A549 (cell line): ENCODE measurements around the gene HIPK1. TPM values are rescaled to one million over a fixed set of nuclear protein-coding genes. Genes with fewer than 3 reads are reported as not detected.

Source experiments
- ATAC-seq, 2 experiments: fragments of 200-7000 bp in 1 of 2; fragments of >200 bp in 1 of 2; cut with Nextera tagmentation in 1 of 2; cut with Tn5 transposase in 1 of 2; 3 replicates each; pipeline versions ENCODE4 v1.8.0 to v1.9.1; 2018 to 2020; ENCODE audit warnings: mild to moderate bottlenecking in 1 of 2, moderate library complexity in 1 of 2
- CTCF ChIA-PET: fragments of 300-600 bp; sonication (Branson Sonifier 250); formaldehyde crosslinking; extraction: SDS; loops from one replicate; lab custom pipeline; 2021; ENCODE audit warnings: antibody characterized with exemption, inconsistent platforms; lab: Yijun Ruan, JAX
- POLR2A ChIA-PET: fragments of 350-600 bp; formaldehyde crosslinking; extraction: SDS; loops from one replicate; lab custom pipeline; 2021; ENCODE audit warnings: antibody characterized with exemption, inconsistent platforms; lab: Yijun Ruan, JAX
- DNase-seq, 2 experiments: peaks; one replicate each; pipeline versions ENCODE4 v3.0.0 to v3.0.0-alpha.2; 2011 to 2016; ENCODE audit warnings: low read depth in 1 of 2, low spot score in 1 of 2
- FAIRE-seq: peaks from 2 replicates; lab custom pipeline; 2011; peaks lifted over from hg19 to GRCh38; lab: Jason Lieb, UNC
- H3K27ac ChIP-seq, 2 experiments: fragments of >200 bp; sonication (Bioruptor Twin); formaldehyde crosslinking; 3 replicates each; pipeline ENCODE4 v1.5.1; 2016 to 2017
- H3K4me1 ChIP-seq: fragments of >200 bp; sonication (Bioruptor Twin); formaldehyde crosslinking; 3 replicates; pipeline ENCODE4 v1.6.1; 2016
- H3K4me2 ChIP-seq: fragments of >200 bp; sonication (Bioruptor Twin); formaldehyde crosslinking; 3 replicates; pipeline ENCODE4 v1.6.1; 2016
- H3K4me3 ChIP-seq: fragments of >200 bp; sonication (Bioruptor Twin); formaldehyde crosslinking; 3 replicates; pipeline ENCODE4 v1.5.1; 2016
- H3K9me3 ChIP-seq: fragments of >200 bp; sonication (Bioruptor Twin); formaldehyde crosslinking; 3 replicates; pipeline ENCODE4 v1.6.1; 2016
- CBX8 ChIP-seq: fragments of 200-600 bp; sonication (generic); IDR thresholded peaks from 2 replicates; pipeline ENCODE4 v1.6.1; 2016
- CEBPB ChIP-seq, 2 experiments: fragments of >200 bp in 1 of 2; sonication (Bioruptor Twin) in 1 of 2; formaldehyde crosslinking in 1 of 2; IDR thresholded peaks; 2 replicates each; pipeline ENCODE4 v1.6.1; 2012 to 2016
- CHD2 ChIP-seq: fragments of 150-350 bp; IDR thresholded peaks from 2 replicates; pipeline ENCODE4 v1.6.1; 2014; ENCODE audit warnings: low read length; ENCODE audit not compliant: partially characterized antibody
- CHD4 ChIP-seq: fragments of 200-600 bp; sonication (generic); IDR thresholded peaks from 2 replicates; pipeline ENCODE4 v1.6.1; 2016; ENCODE audit warnings: antibody characterized with exemption, mild to moderate bottlenecking, borderline replicate concordance
- FOSL2 ChIP-seq, 2 experiments: fragments of 450-650 bp in 1 of 2; fragments of >200 bp in 1 of 2; sonication (Bioruptor Twin) in 1 of 2; formaldehyde crosslinking; IDR thresholded peaks; 2 replicates each; pipeline versions ENCODE4 v1.5.0 to v1.6.1; 2016 to 2020; ENCODE audit warnings: mild to moderate bottlenecking in 1 of 2, moderate library complexity in 1 of 2
- GATA3 ChIP-seq: IDR thresholded peaks from 2 replicates; pipeline ENCODE4 v1.6.1; 2012; ENCODE audit warnings: borderline replicate concordance
- HDAC2 ChIP-seq: fragments of 200-600 bp; sonication (generic); IDR thresholded peaks from 2 replicates; pipeline ENCODE4 v1.6.1; 2016
- HOXA7 ChIP-seq: fragments of 250-450 bp; sonication (Bioruptor Pico); IDR thresholded peaks from 2 replicates; pipeline ENCODE4 v1.5.0; 2020; ENCODE audit warnings: mild to moderate bottlenecking, moderate library complexity
- KDM1A ChIP-seq: fragments of 200-600 bp; sonication (generic); IDR thresholded peaks from 2 replicates; pipeline ENCODE4 v1.6.1; 2016; ENCODE audit warnings: low read depth, mild to moderate bottlenecking
- KDM5A ChIP-seq: fragments of 200-600 bp; sonication (generic); IDR thresholded peaks from 2 replicates; pipeline ENCODE4 v1.6.1; 2016; ENCODE audit warnings: antibody characterized with exemption, mild to moderate bottlenecking
- POLR2A ChIP-seq: IDR thresholded peaks from 2 replicates; pipeline ENCODE4 v1.6.1; 2012; ENCODE audit warnings: mild to moderate bottlenecking, low read length
- RARB ChIP-seq: fragments of 250-450 bp; sonication (Bioruptor Pico); IDR thresholded peaks from 2 replicates; pipeline ENCODE4 v1.8.0; 2021; ENCODE audit warnings: mild to moderate bottlenecking, moderate library complexity
- RNF2 ChIP-seq: fragments of 200-600 bp; sonication (generic); IDR thresholded peaks from 2 replicates; pipeline ENCODE4 v1.6.1; 2016; ENCODE audit warnings: low read depth, mild to moderate bottlenecking, antibody characterized with exemption, moderate library complexity, borderline replicate concordance
- ZC3H11A ChIP-seq: fragments of 450-650 bp; IDR thresholded peaks from 2 replicates; pipeline ENCODE4 v1.6.1; 2014; ENCODE audit warnings: antibody characterized with exemption, mild to moderate bottlenecking
- WGBS: methylation state at CpG from one replicate; pipeline ENCODE4 v1.1.6; 2017; ENCODE audit errors: missing lambda C conversion rate; 5-methylcytosine and 5-hydroxymethylcytosine counted together
- polyA plus RNA-seq, 4 experiments: library from polyadenylated mRNA; depleted of rRNA in 3 of 4; stranded (reverse); fragments of >200 nt; fragmentation: RNase III in 1 of 4; extraction: RNeasy Plus Mini Kit Qiagen cat#74134 plus additional on column Dnase treatment in 1 of 4; gene quantifications; 2 replicates in 3 of 4; 3 replicates in 1 of 4; pipeline ENCODE4 v1.2.3, GENCODE V29; 2011 to 2017
- TF ChIP-seq, protein P1 (sequence below): fragments of 250-450 bp; sonication (Bioruptor Pico); IDR thresholded peaks from 2 replicates; pipeline ENCODE4 v1.5.0; 2021; ENCODE audit warnings: mild to moderate bottlenecking, moderate library complexity, borderline replicate concordance
- TF ChIP-seq, protein P2 (sequence below): IDR thresholded peaks from 2 replicates; pipeline ENCODE4 v1.6.1; 2012
- TF ChIP-seq, protein P3 (sequence below): fragments of 250-450 bp; sonication (Bioruptor Pico); IDR thresholded peaks from 2 replicates; pipeline ENCODE4 v1.5.0; 2020; ENCODE audit warnings: low read depth, mild to moderate bottlenecking, moderate library complexity
- TF ChIP-seq, protein P4 (sequence below): fragments of 450-650 bp; IDR thresholded peaks from 2 replicates; pipeline ENCODE4 v1.6.1; 2014; ENCODE audit warnings: antibody characterized with exemption
- TF ChIP-seq, protein P5 (sequence below): fragments of >200 bp; sonication (Bioruptor Twin); formaldehyde crosslinking; IDR thresholded peaks from 3 replicates; pipeline ENCODE4 v1.5.1; 2016

HIPK1 gene
- polyA plus RNA-seq, 2 of the 4 experiments (the other 2 are of a cell fraction), result 11.3 to 27.4 TPM

DNA sequence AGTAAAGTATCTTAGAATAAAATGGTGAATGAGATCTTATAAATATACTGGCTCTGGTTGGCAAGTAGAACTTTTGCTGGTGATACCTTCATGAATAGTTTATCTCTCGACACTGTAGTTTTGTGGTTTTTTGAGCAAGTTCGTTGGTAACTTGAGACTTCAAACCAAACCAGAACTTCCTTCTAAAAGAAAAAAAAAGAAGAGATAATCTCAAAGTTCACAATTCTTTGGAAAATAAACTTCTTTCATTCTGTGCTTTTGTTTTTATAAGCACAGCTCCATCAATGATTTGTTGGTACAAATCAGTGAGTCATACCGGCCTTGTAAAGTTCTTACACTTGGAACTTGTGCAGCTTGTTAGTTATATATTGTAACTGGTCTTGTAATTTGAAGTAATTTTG is 2.3 kb downstream of the HIPK1 start:
- 38% methylated on average over 3 of the region's 3 CpGs for WGBS
- H3K4me2 ChIP-seq, result peak overlapping the region; percentile 90
- DNase-seq, result no peak
- ATAC-seq, result no peak
- POLR2A ChIA-PET, result interaction anchor here (3.7 kb wide), 1 partner anchor 26 kb away, joined by 32 read pairs; the partner anchor contains the start of genes AP4B1 and DCLRE1B
- H3K27ac ChIP-seq, result no peak overlapping the region
- no peak for FAIRE-seq
- TF ChIP-seq, protein P1, sequence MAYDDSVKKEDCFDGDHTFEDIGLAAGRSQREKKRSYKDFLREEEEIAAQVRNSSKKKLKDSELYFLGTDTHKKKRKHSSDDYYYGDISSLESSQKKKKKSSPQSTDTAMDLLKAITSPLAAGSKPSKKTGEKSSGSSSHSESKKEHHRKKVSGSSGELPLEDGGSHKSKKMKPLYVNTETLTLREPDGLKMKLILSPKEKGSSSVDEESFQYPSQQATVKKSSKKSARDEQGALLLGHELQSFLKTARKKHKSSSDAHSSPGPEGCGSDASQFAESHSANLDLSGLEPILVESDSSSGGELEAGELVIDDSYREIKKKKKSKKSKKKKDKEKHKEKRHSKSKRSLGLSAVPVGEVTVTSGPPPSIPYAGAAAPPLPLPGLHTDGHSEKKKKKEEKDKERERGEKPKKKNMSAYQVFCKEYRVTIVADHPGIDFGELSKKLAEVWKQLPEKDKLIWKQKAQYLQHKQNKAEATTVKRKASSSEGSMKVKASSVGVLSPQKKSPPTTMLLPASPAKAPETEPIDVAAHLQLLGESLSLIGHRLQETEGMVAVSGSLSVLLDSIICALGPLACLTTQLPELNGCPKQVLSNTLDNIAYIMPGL, result no peak
- TF ChIP-seq KDM1A (no peak), FOSL2 (IDR thresholded peaks at IDR 0.05) (no peak), FOSL2 (CRISPR knock-in tag; IDR thresholded peaks at IDR 0.05) (no peak), GATA3 (no peak), POLR2A (no peak), HDAC2 (no peak), RARB (CRISPR knock-in tag) (no peak), CHD4 (no peak), CEBPB (IDR thresholded peaks at IDR 0.05) (no peak)
- TF ChIP-seq, protein P2, sequence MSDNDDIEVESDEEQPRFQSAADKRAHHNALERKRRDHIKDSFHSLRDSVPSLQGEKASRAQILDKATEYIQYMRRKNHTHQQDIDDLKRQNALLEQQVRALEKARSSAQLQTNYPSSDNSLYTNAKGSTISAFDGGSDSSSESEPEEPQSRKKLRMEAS, result no peak
- TF ChIP-seq, protein P3, sequence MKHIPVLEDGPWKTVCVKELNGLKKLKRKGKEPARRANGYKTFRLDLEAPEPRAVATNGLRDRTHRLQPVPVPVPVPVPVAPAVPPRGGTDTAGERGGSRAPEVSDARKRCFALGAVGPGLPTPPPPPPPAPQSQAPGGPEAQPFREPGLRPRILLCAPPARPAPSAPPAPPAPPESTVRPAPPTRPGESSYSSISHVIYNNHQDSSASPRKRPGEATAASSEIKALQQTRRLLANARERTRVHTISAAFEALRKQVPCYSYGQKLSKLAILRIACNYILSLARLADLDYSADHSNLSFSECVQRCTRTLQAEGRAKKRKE (CRISPR knock-in tag), result no peak
- TF ChIP-seq, protein P4, sequence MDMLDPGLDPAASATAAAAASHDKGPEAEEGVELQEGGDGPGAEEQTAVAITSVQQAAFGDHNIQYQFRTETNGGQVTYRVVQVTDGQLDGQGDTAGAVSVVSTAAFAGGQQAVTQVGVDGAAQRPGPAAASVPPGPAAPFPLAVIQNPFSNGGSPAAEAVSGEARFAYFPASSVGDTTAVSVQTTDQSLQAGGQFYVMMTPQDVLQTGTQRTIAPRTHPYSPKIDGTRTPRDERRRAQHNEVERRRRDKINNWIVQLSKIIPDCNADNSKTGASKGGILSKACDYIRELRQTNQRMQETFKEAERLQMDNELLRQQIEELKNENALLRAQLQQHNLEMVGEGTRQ, result no peak
- H3K4me3 ChIP-seq, result no peak overlapping the region
- H3K9me3 ChIP-seq, result no peaks in the 10 kb centered on the region
- CTCF ChIA-PET, result interaction anchor here (0.6 to 1.3 kb wide), 4 partner anchors 9 to 171 kb away, joined by 3 to 5 read pairs (median 4); no protein-coding TSS in a partner anchor
- H3K4me1 ChIP-seq, result peaks cover 21% of the 10 kb centered on the region

DNA sequence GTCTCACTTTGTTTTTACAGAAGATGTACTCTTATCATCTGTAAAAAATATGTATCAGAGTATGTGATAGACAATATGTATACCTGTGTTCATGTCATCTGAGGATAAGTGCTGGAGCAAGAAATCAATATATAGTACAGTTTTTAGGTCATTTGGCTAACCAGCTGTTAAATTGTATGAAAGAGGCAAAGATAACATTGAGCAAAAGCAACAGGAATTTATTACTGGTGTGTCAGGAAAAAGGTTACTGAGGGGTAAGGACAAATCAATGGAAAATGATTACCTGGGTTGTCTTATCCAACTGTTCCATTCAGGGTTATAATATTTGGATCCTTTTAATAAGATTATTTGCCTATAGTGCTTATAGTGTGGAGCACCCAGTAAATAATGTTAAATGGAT is 4.9 kb downstream of the HIPK1 start:
- no peak overlapping the region for H3K4me3 ChIP-seq
- peaks cover 13% of the 10 kb centered on the region for H3K4me1 ChIP-seq
- CTCF ChIA-PET, result interaction anchor here (1.8 kb wide), 1 partner anchor 349 kb away, joined by 4 read pairs; no protein-coding TSS in a partner anchor
- DNase-seq (no peak), ATAC-seq (no peak), FAIRE-seq (no peak)
- TF ChIP-seq, protein P5, sequence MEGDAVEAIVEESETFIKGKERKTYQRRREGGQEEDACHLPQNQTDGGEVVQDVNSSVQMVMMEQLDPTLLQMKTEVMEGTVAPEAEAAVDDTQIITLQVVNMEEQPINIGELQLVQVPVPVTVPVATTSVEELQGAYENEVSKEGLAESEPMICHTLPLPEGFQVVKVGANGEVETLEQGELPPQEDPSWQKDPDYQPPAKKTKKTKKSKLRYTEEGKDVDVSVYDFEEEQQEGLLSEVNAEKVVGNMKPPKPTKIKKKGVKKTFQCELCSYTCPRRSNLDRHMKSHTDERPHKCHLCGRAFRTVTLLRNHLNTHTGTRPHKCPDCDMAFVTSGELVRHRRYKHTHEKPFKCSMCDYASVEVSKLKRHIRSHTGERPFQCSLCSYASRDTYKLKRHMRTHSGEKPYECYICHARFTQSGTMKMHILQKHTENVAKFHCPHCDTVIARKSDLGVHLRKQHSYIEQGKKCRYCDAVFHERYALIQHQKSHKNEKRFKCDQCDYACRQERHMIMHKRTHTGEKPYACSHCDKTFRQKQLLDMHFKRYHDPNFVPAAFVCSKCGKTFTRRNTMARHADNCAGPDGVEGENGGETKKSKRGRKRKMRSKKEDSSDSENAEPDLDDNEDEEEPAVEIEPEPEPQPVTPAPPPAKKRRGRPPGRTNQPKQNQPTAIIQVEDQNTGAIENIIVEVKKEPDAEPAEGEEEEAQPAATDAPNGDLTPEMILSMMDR, result no peak
- TF ChIP-seq GATA3 (no peak), ZC3H11A (no peak), CHD2 (no peak), KDM5A (no peak), HOXA7 (CRISPR knock-in tag) (no peak), RNF2 (no peak), CHD4 (no peak), CBX8 (no peak), FOSL2 (IDR thresholded peaks at IDR 0.05) (no peak), FOSL2 (CRISPR knock-in tag; IDR thresholded peaks at IDR 0.05) (no peak), RARB (CRISPR knock-in tag) (no peak)
- TF ChIP-seq, protein P1, result no peak
- TF ChIP-seq, protein P2, result no peak
- H3K4me2 ChIP-seq, result no peak overlapping the region
- no peak overlapping the region for H3K27ac ChIP-seq
- H3K9me3 ChIP-seq, result no peaks in the 10 kb centered on the region
- POLR2A ChIA-PET, result no interaction called here
